ENCODE measurements around the gene CLEC9A. TPM values are rescaled to one million over a fixed set of nuclear protein-coding genes. Genes with fewer than 3 reads are reported as not detected.

The CLEC9A gene
- total and polyA plus RNA-seq, 2 donors (not counting 3 experiments of a cell fraction or from before 2014, with no cell fraction given) = not detected

DNA sequence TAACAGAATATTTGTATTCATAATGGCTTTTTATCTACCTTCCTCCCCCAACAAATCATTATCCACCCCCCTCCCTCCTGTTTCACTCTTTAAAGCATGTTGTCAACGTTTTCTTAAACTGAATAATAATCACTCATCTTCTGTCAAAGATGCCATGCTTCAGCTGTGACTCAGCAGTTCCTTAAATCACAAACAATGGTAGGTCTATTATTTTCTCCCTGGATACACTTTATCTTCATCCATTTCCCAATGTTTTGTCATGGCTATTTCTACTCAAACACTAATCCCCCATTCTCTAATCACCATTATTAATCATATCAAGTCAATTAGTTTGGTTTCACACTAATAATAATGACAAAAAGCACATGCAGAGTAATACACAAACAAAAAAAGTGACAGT, 13.6 kb upstream of the CLEC9A start:
- peak overlapping the region; percentile 99 for H3K27ac ChIP-seq (ENCODE audit: insufficient read depth, low read depth, low read length)
- intact Hi-C loops (cut with micrococcal nuclease) (loop anchor here (1.0 to 10.0 kb wide), 5 partner anchors 14 to 348 kb away; partner anchors contain the start of genes CLEC2B and GABARAPL1), dilution Hi-C loops (cut with MboI; ENCODE audit: extremely low pct_ligation_motif_present, low sequenced_read_pairs) (no loop called here)
- no peaks in the 10 kb centered on the region for H4K20me1 ChIP-seq (replicated peaks; ENCODE audit: control insufficient read depth, extremely low read depth, insufficient read depth, low read length)
- no peaks in the 10 kb centered on the region for H3K9me1 ChIP-seq (replicated peaks; ENCODE audit: control insufficient read depth, extremely low read depth, insufficient read depth, low read length)
- peak; percentile 86 for DNase-seq (ENCODE audit: low read depth, low spot score)
- H3K4me1 ChIP-seq (ENCODE audit: control insufficient read depth, extremely low read depth, insufficient read depth, low read length) = peaks cover 27% of the 10 kb centered on the region
- H3K36me3 ChIP-seq (ENCODE audit: control insufficient read depth in 2 of 2, extremely low read depth in 1 of 2, insufficient read depth in 2 of 2, low read length in 2 of 2) = no peaks in the 10 kb centered on the region
- CTCF ChIA-PET = interaction anchor here (0.6 to 2.2 kb wide), 4 partner anchors 10 to 147 kb away, joined by 3 to 9 read pairs (median 6); no protein-coding TSS in a partner anchor
- BruUV-seq (replicated peaks) = no TSS peak
- POLR2A ChIA-PET = no interaction called here
- peak overlapping the region; percentile 25 for H2AFZ ChIP-seq (ENCODE audit: low read depth, low read length)
- H3K9me3 ChIP-seq (replicated peaks; ENCODE audit: control insufficient read depth, insufficient read depth, low read length) = no peaks in the 10 kb centered on the region
- no peaks in the 10 kb centered on the region for H3K27me3 ChIP-seq (ENCODE audit: control insufficient read depth in 2 of 2, insufficient read depth in 2 of 2, low read length in 2 of 2)
- H3K4me2 ChIP-seq (ENCODE audit: insufficient read depth, low read length) = peak overlapping the region; percentile 67
- peak overlapping the region; percentile 52 for H3K9ac ChIP-seq (replicated peaks; ENCODE audit: extremely low read depth, insufficient read depth, low read length)
- no peak overlapping the region for H3K4me3 ChIP-seq (replicated peaks in 1 of 3; ENCODE audit: insufficient read depth in 1 of 3, low read depth in 1 of 3, low read length in 3 of 3)
- H3K79me2 ChIP-seq (ENCODE audit: control insufficient read depth, insufficient read depth, low read length) = no peaks in the 10 kb centered on the region
- peak; percentile 72 for FAIRE-seq
- peak; percentile 83 for TF ChIP-seq JUN (IDR thresholded peaks at IDR 0.05; ENCODE audit: borderline replicate concordance, insufficient read depth, insufficient read length, low read depth)
- TF ChIP-seq POLR2AphosphoS5 (IDR thresholded peaks at IDR 0.05; ENCODE audit: insufficient read depth, low read depth, low read length) = peak; percentile 15
- peak; percentile 20 for TF ChIP-seq GATA2 (IDR thresholded peaks at IDR 0.05; ENCODE audit: insufficient read depth, insufficient read length, low read depth, low read length)
- TF ChIP-seq FOS (IDR thresholded peaks at IDR 0.05; ENCODE audit: borderline replicate concordance, insufficient read depth, low read length) = peak; percentile 69
- TF ChIP-seq MYC (IDR thresholded peaks at IDR 0.05; ENCODE audit: low read depth, low read length) = no peak
- TF ChIP-seq, protein P1, sequence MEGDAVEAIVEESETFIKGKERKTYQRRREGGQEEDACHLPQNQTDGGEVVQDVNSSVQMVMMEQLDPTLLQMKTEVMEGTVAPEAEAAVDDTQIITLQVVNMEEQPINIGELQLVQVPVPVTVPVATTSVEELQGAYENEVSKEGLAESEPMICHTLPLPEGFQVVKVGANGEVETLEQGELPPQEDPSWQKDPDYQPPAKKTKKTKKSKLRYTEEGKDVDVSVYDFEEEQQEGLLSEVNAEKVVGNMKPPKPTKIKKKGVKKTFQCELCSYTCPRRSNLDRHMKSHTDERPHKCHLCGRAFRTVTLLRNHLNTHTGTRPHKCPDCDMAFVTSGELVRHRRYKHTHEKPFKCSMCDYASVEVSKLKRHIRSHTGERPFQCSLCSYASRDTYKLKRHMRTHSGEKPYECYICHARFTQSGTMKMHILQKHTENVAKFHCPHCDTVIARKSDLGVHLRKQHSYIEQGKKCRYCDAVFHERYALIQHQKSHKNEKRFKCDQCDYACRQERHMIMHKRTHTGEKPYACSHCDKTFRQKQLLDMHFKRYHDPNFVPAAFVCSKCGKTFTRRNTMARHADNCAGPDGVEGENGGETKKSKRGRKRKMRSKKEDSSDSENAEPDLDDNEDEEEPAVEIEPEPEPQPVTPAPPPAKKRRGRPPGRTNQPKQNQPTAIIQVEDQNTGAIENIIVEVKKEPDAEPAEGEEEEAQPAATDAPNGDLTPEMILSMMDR (IDR thresholded peaks at IDR 0.05; ENCODE audit: extremely low read depth in 1 of 2, insufficient read depth in 1 of 2, low read depth in 1 of 2, low read length in 2 of 2) = no peak
- TF ChIP-seq, protein P2, sequence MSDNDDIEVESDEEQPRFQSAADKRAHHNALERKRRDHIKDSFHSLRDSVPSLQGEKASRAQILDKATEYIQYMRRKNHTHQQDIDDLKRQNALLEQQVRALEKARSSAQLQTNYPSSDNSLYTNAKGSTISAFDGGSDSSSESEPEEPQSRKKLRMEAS (IDR thresholded peaks at IDR 0.05; ENCODE audit: insufficient read depth, insufficient read length) = no peak
- no peak for TF ChIP-seq EZH2 (IDR thresholded peaks at IDR 0.05; ENCODE audit: borderline replicate concordance, low read depth, low read length, severe bottlenecking)
- TF ChIP-seq POLR2A (IDR thresholded peaks at IDR 0.05; ENCODE audit: low read depth, low read length) = no peak

All from endothelial cell of umbilical vein (primary cell).